Vagina (tissue), 2 donors: Measurements from ENCODE around the gene TMEM89.

Source experiments
- CTCF ChIP-seq, 3 experiments: fragments of 450-650 bp in 2 of 3; fragments of 200-600 bp in 1 of 3; sonication (generic) in 1 of 3; IDR thresholded peaks; one replicate each; pipeline ENCODE4 v1.5.1; 2017 to 2019; ENCODE audit warnings: antibody characterized with exemption in 3 of 3, mild to moderate bottlenecking in 2 of 3, moderate library complexity in 2 of 3
- POLR2AphosphoS5 ChIP-seq, 2 donors: sonication (generic); formaldehyde crosslinking; IDR thresholded peaks; one replicate each; pipeline ENCODE4 v1.9.0; 2017; ENCODE audit warnings: antibody characterized with exemption in 2 of 2, mild to moderate bottlenecking in 2 of 2, low read depth in 1 of 2; ENCODE audit not compliant: insufficient read depth in 1 of 2

- no peak for TF ChIP-seq POLR2AphosphoS5 (IDR thresholded peaks at IDR 0.05; ENCODE audit: insufficient read depth in 1 of 2, low read depth in 1 of 2)
- no peak for TF ChIP-seq CTCF (IDR thresholded peaks at IDR 0.05)
Measured at GRCh38 chr3:48595075-48595525, 26.5 kb downstream of the TMEM89 start, which contains the start of gene COL7A1.
